GM12878 (cell line): Measurements from ENCODE around the gene RAB24. TPM values are rescaled to one million over a fixed set of nuclear protein-coding genes. Genes with fewer than 3 reads are reported as not detected.

Source experiments
- ATAC-seq: fragments of 200-7000 bp; cut with Tn5 transposase; 3 replicates; pipeline ENCODE4 v1.9.1; 2020; ENCODE audit warnings: mild to moderate bottlenecking, moderate library complexity
- BruUV-seq: library from RNA; stranded (reverse); fragments of 400-500 nt; replicated peaks from 2 replicates; lab custom pipeline; 2021; lab: Mats Ljungman, UMichigan
- CTCF ChIA-PET: fragments of 300-600 bp; sonication (Branson Sonifier 250); formaldehyde crosslinking; extraction: SDS; loops from one replicate; lab custom pipeline; 2021; ENCODE audit warnings: inconsistent platforms; lab: Yijun Ruan, JAX
- POLR2A ChIA-PET: fragments of 350-600 bp; formaldehyde crosslinking; extraction: SDS; loops from one replicate; lab custom pipeline; 2021; ENCODE audit warnings: inconsistent platforms; lab: Charles Lee
- RAD21 ChIA-PET: fragments of 300-600 bp; sonication (Branson Sonifier 250); formaldehyde crosslinking; loops from one replicate; lab custom pipeline; 2023; ENCODE audit warnings: antibody characterized with exemption; ENCODE audit not compliant: unreplicated experiment; lab: Charles Lee
- SMC1A ChIA-PET: fragments of 300-600 bp; sonication (Branson Sonifier 250); formaldehyde crosslinking; loops from one replicate; lab custom pipeline; 2023; ENCODE audit not compliant: unreplicated experiment, uncharacterized antibody; lab: Charles Lee
- DNase-seq: peaks from one replicate; pipeline ENCODE4 v3.0.0-alpha.2; 2011; ENCODE audit warnings: low read depth, low spot score
- FAIRE-seq: peaks from 3 replicates; lab custom pipeline; 2011; peaks lifted over from hg19 to GRCh38; lab: Jason Lieb, UNC
- H2AFZ ChIP-seq: 2 replicates; pipeline ENCODE4 v1.6.0; 2011; ENCODE audit warnings: low read depth, low read length, control low read depth; ENCODE audit not compliant: control insufficient read depth
- H3K27ac ChIP-seq: 2 replicates; pipeline ENCODE4 v1.5.1; 2011; ENCODE audit warnings: control low read depth; ENCODE audit not compliant: control insufficient read depth, insufficient read depth
- H3K27me3 ChIP-seq, 2 experiments: replicated peaks in 1 of 2; 2 replicates each; pipeline versions ENCODE4 v1.6.0 to v1.6.1; 2011; ENCODE audit warnings: low read length in 1 of 2; ENCODE audit not compliant: control insufficient read depth in 2 of 2, insufficient read depth in 2 of 2
- H3K36me3 ChIP-seq, 2 experiments: 2 replicates each; pipeline ENCODE4 v1.5.1; 2011; ENCODE audit warnings: low read length in 1 of 2; ENCODE audit not compliant: control insufficient read depth in 2 of 2, insufficient read depth in 2 of 2
- H3K4me1 ChIP-seq: 2 replicates; pipeline ENCODE4 v1.6.1; 2011; ENCODE audit warnings: mild to moderate bottlenecking, low read length, moderate library complexity, mixed read lengths; ENCODE audit not compliant: control insufficient read depth, insufficient read depth
- H3K4me2 ChIP-seq: 2 replicates; pipeline ENCODE4 v1.6.0; 2011; ENCODE audit warnings: control low read depth; ENCODE audit not compliant: control insufficient read depth, insufficient read depth
- H3K4me3 ChIP-seq: fragments of 200-600 bp; sonication (generic); 2 replicates; pipeline ENCODE4 v1.5.1; 2016
- H3K79me2 ChIP-seq: 2 replicates; pipeline ENCODE4 v1.6.0; 2011; ENCODE audit warnings: low read length; ENCODE audit not compliant: control insufficient read depth, insufficient read depth
- H3K9ac ChIP-seq: 2 replicates; pipeline ENCODE4 v1.8.0; 2011; ENCODE audit warnings: low read length, control low read depth, mixed read lengths; ENCODE audit not compliant: control insufficient read depth, insufficient read depth
- H3K9me3 ChIP-seq: replicated peaks from 3 replicates; pipeline ENCODE4 v1.5.1; 2011; ENCODE audit warnings: mild to moderate bottlenecking, low read length; ENCODE audit not compliant: control insufficient read depth, insufficient read depth
- H4K20me1 ChIP-seq: 2 replicates; pipeline ENCODE4 v1.6.0; 2011; ENCODE audit not compliant: control insufficient read depth, insufficient read depth
- CTCF ChIP-seq, 3 experiments: IDR thresholded peaks in 2 of 3; conservative IDR thresholded peaks in 1 of 3; 2 replicates each; pipeline ENCODE4 v1.5.1; 2011; ENCODE audit warnings: low read depth in 3 of 3, low read length in 3 of 3, mild to moderate bottlenecking in 3 of 3, control low read depth in 2 of 3, moderate library complexity in 2 of 3, inconsistent platforms in 1 of 3, mixed read lengths in 1 of 3; ENCODE audit not compliant: control insufficient read depth in 2 of 3, insufficient read depth in 1 of 3; ENCODE audit errors: extremely low read depth in 1 of 3
- RUNX3 ChIP-seq: IDR thresholded peaks from 2 replicates; pipeline ENCODE4 v1.6.1; 2012; ENCODE audit warnings: low read length, inconsistent platforms
- SIN3A ChIP-seq: IDR thresholded peaks from 2 replicates; pipeline ENCODE4 v1.6.1; 2012; ENCODE audit warnings: low read depth, low read length, improper control_type of control experiment
- USF1 ChIP-seq: IDR thresholded peaks from 2 replicates; pipeline ENCODE4 v1.6.1; 2011; ENCODE audit warnings: borderline replicate concordance, low read depth, mild to moderate bottlenecking, moderate library complexity, mixed read lengths, low read length; ENCODE audit not compliant: insufficient read depth; ENCODE audit errors: extremely low read length
- WRNIP1 ChIP-seq: IDR thresholded peaks from 2 replicates; pipeline ENCODE4 v1.6.1; 2011; ENCODE audit warnings: low read depth, low read length, improper control_type of control experiment, borderline replicate concordance
- ZBTB11 ChIP-seq: fragments of 450-650 bp; formaldehyde crosslinking; IDR thresholded peaks from 2 replicates; pipeline ENCODE4 v1.5.0; 2022; ENCODE audit warnings: mild to moderate bottlenecking, missing genetic modification characterization
- ZNF592 ChIP-seq: fragments of 450-650 bp; IDR thresholded peaks from 2 replicates; pipeline ENCODE4 v1.6.1; 2017; ENCODE audit warnings: mild to moderate bottlenecking, moderate library complexity
- ZSCAN29 ChIP-seq: fragments of 450-650 bp; IDR thresholded peaks from 2 replicates; pipeline ENCODE4 v1.6.1; 2017; ENCODE audit warnings: mild to moderate bottlenecking, moderate library complexity
- ZZZ3 ChIP-seq: IDR thresholded peaks from 2 replicates; pipeline ENCODE4 v1.6.1; 2011; ENCODE audit warnings: low read depth; ENCODE audit not compliant: control insufficient read depth, insufficient read length
- WGBS: methylation state at CpG from one replicate; pipeline ENCODE4 v1.1.6; 2016; ENCODE audit warnings: low lambda C conversion rate; ENCODE audit not compliant: insufficient replicate concordance, insufficient coverage; ENCODE audit errors: missing lambda C conversion rate; 5-methylcytosine and 5-hydroxymethylcytosine counted together
- in situ Hi-C: fragments of 300-500 bp; cut with MboI; formaldehyde crosslinking; loops from 9 replicates; pipeline ENCODE4 v1.14.3; 2018; ENCODE audit warnings: mixed read lengths
- intact Hi-C: fragments of 100-400 bp; cut with micrococcal nuclease; formaldehyde crosslinking; loops from one replicate; pipeline ENCODE4 v1.14.2; 2022; ENCODE audit not compliant: unreplicated experiment
- polyA plus RNA-seq, 11 experiments: library from polyadenylated mRNA; depleted of rRNA in 4 of 11; unstranded in 6 of 11; stranded (reverse) in 5 of 11; fragments of >200 nt; fragmentation: Nextera tagmentation in 4 of 11; fragmentation: Illumina TruSeq in 1 of 11; extraction: Ambion mirVana in 4 of 11; extraction: Trizol in 1 of 11; gene quantifications; 1 replicate in 1 of 11; 2 replicates in 10 of 11; pipeline versions ENCODE4 v1.2.1 to v1.2.3, GENCODE V29; 2011 to 2016; ENCODE audit warnings: inconsistent platforms in 2 of 11, missing spikeins in 2 of 11, low read depth in 1 of 11
- total RNA-seq, 4 experiments: library from RNA; depleted of rRNA in 3 of 4; stranded (reverse); fragments of >200 nt in 3 of 4; fragmentation: Illumina TruSeq in 1 of 4; extraction: Trizol in 1 of 4; gene quantifications; 2 replicates each; pipeline versions ENCODE4 v1.2.1 to v1.2.3, GENCODE V29; 2013 to 2021

RAB24 gene
- total and polyA plus RNA-seq, 10 of the 15 experiments (the other 5 are each of a cell fraction or from before 2014, with no cell fraction given), result 8.0 to 44.4 (median 24.4) TPM

GRCh38 chr5:177300236-177300880 is 3.2 kb downstream of the RAB24 start:
- peaks cover 48% of the 10 kb centered on the region for H3K4me1 ChIP-seq
- H3K9me3 ChIP-seq, result no peaks in the 10 kb centered on the region
- CTCF ChIA-PET, result interaction anchor here (0.6 to 4.6 kb wide), 10 partner anchors 9 to 229 kb away, joined by 3 to 35 read pairs (median 5); partner anchors contain the start of gene RGS14
- SMC1A ChIA-PET, result interaction anchor here (2.0 kb wide), 1 partner anchor 10 kb away, joined by 10 read pairs; the partner anchor contains the start of gene MXD3
- DNase-seq (peak; percentile 77), FAIRE-seq (peak; percentile 94), ATAC-seq (peak; percentile 64)
- peaks cover 37% of the 10 kb centered on the region for H3K79me2 ChIP-seq
- TSS peak; percentile 36 for BruUV-seq
- no peaks in the 10 kb centered on the region for H3K27me3 ChIP-seq
- RAD21 ChIA-PET, result interaction anchor here (0.5 to 1.9 kb wide), 6 partner anchors 10 to 186 kb away, joined by 3 to 12 read pairs (median 4); no protein-coding TSS in a partner anchor
- H3K27ac ChIP-seq, result peak overlapping the region; percentile 83
- peak overlapping the region; percentile 78 for H3K4me2 ChIP-seq
- H3K4me3 ChIP-seq, result peak overlapping the region; percentile 34
- in situ Hi-C loops, result no loop called here
- H3K36me3 ChIP-seq, result peaks cover 5 to 14% of the 10 kb centered on the region in 2 experiments; a peak in 3 of 4 replicates
- intact Hi-C loops, result loop anchor here (5.0 to 10.0 kb wide), 3 partner anchors 163 to 294 kb away; partner anchors contain the start of gene TMED9
- 0% methylated on average over 4 of the region's 4 CpGs for WGBS
- no peaks in the 10 kb centered on the region for H4K20me1 ChIP-seq
- POLR2A ChIA-PET, result interaction anchor here (0.5 to 2.2 kb wide), 6 partner anchors 90 to 757 kb away, joined by 3 to 11 read pairs (median 7); partner anchors contain the start of gene NSD1
- H3K9ac ChIP-seq, result peak overlapping the region; percentile 18
- H2AFZ ChIP-seq, result no peak overlapping the region
- TF ChIP-seq USF1 (no peak), SIN3A (no peak), ZNF592 (0 out of 2 replicates have a peak, but pooled peaks have one; percentile 10), ZSCAN29 (no peak), WRNIP1 (no peak), RUNX3 (peak; percentile 88), CTCF (IDR thresholded peaks at IDR 0.05 in 2 of 3, conservative IDR thresholded peaks at IDR 0.05 in 1 of 3; ENCODE audit: control insufficient read depth in 2 of 3, extremely low read depth in 1 of 3, insufficient read depth in 1 of 3, low read depth in 3 of 3, low read length in 3 of 3) (peak in 1 of 3 experiments; percentile 6; a peak in 1 of 6 replicates), ZZZ3 (no peak), ZBTB11 (CRISPR knock-in tag) (no peak)
